IMR-90 (cell line): ENCODE data around the gene TGFBR1. TPM values are rescaled to one million over a fixed set of nuclear protein-coding genes. Genes with fewer than 3 reads are reported as not detected.

Experiments
- ATAC-seq: fragments of 200-7000 bp; cut with Tn5 transposase; 2 replicates; pipeline ENCODE4 v1.9.1; 2020; ENCODE audit warnings: low read depth, mild to moderate bottlenecking, moderate library complexity
- BruUV-seq: library from RNA; stranded (reverse); fragments of 400-500 nt; replicated peaks from 2 replicates; lab custom pipeline; 2021; lab: Mats Ljungman, UMichigan
- CTCF ChIA-PET: fragments of 300-600 bp; formaldehyde crosslinking; extraction: SDS; loops from one replicate; lab custom pipeline; 2021; ENCODE audit warnings: antibody characterized with exemption; lab: Yijun Ruan, JAX
- POLR2A ChIA-PET: fragments of 300-600 bp; sonication (Branson Sonifier 250); formaldehyde crosslinking; loops from one replicate; lab custom pipeline; 2022; ENCODE audit warnings: antibody characterized with exemption; ENCODE audit not compliant: unreplicated experiment; lab: Charles Lee
- DNase-seq: peaks from one replicate; pipeline ENCODE4 v3.0.0; 2013
- H2AFZ ChIP-seq: replicated peaks from 2 replicates; pipeline ENCODE3; 2013; ENCODE audit warnings: low read length, mild to moderate bottlenecking; ENCODE audit not compliant: poor library complexity
- H2AK5ac ChIP-seq: 2 replicates; pipeline ENCODE4 v1.6.1; 2013; ENCODE audit warnings: low read depth, low read length, inconsistent platforms
- H2AK9ac ChIP-seq: replicated peaks from 2 replicates; pipeline ENCODE3; 2013; ENCODE audit warnings: mild to moderate bottlenecking, low read depth, low read length, moderate library complexity; ENCODE audit not compliant: poor library complexity
- H2BK120ac ChIP-seq: 2 replicates; pipeline ENCODE4 v1.6.1; 2013; ENCODE audit warnings: low read depth, low read length, inconsistent platforms
- H2BK15ac ChIP-seq: 3 replicates; pipeline ENCODE4 v1.6.1; 2013; ENCODE audit warnings: low read depth, low read length, inconsistent platforms
- H2BK20ac ChIP-seq: 2 replicates; pipeline ENCODE4 v1.6.1; 2013; ENCODE audit warnings: low read depth, mild to moderate bottlenecking, inconsistent platforms, low read length, moderate library complexity
- H2BK5ac ChIP-seq: 2 replicates; pipeline ENCODE4 v1.6.1; 2013; ENCODE audit warnings: mild to moderate bottlenecking, low read depth, low read length, inconsistent platforms; ENCODE audit not compliant: poor library complexity, severe bottlenecking
- H3K14ac ChIP-seq: replicated peaks from 2 replicates; pipeline ENCODE4 v1.6.1; 2013; ENCODE audit warnings: low read depth, low read length, inconsistent platforms
- H3K18ac ChIP-seq: 2 replicates; pipeline ENCODE4 v1.6.1; 2013; ENCODE audit warnings: low read depth, low read length, control low read depth
- H3K23ac ChIP-seq: 2 replicates; pipeline ENCODE4 v1.6.1; 2013; ENCODE audit warnings: low read depth, low read length, inconsistent platforms
- H3K27ac ChIP-seq: 2 replicates; pipeline ENCODE4 v1.5.1; 2013; ENCODE audit warnings: mild to moderate bottlenecking, control low read depth, low read length; ENCODE audit not compliant: insufficient read depth
- H3K27me3 ChIP-seq: 2 replicates; pipeline ENCODE4 v1.6.1; 2013; ENCODE audit warnings: low read length; ENCODE audit not compliant: control insufficient read depth, insufficient read depth
- H3K36me3 ChIP-seq: 2 replicates; pipeline ENCODE4 v1.6.1; 2013; ENCODE audit warnings: low read length, mixed read lengths; ENCODE audit not compliant: control insufficient read depth, insufficient read depth
- H3K4ac ChIP-seq: 2 replicates; pipeline ENCODE4 v1.6.1; 2013; ENCODE audit warnings: low read depth, low read length, inconsistent platforms
- H3K4me1 ChIP-seq: 2 replicates; pipeline ENCODE4 v1.6.1; 2013; ENCODE audit warnings: low read length, mixed read lengths; ENCODE audit not compliant: control insufficient read depth, insufficient read depth
- H3K4me2 ChIP-seq: 2 replicates; pipeline ENCODE4 v1.6.1; 2013; ENCODE audit warnings: low read depth, mild to moderate bottlenecking, control low read depth, low read length, moderate library complexity
- H3K4me3 ChIP-seq: 2 replicates; pipeline ENCODE4 v1.5.1; 2013; ENCODE audit warnings: low read depth, mild to moderate bottlenecking, control low read depth, low read length, moderate library complexity; ENCODE audit not compliant: insufficient read depth
- H3K56ac ChIP-seq: 2 replicates; pipeline ENCODE4 v1.6.1; 2013; ENCODE audit warnings: low read length, inconsistent platforms; ENCODE audit not compliant: insufficient read depth; ENCODE audit errors: extremely low read depth
- H3K79me1 ChIP-seq, 2 experiments: 2 replicates each; pipeline ENCODE4 v1.6.1; 2013; ENCODE audit warnings: low read length in 2 of 2, inconsistent platforms in 1 of 2, low read depth in 1 of 2
- H3K9ac ChIP-seq: 2 replicates; pipeline ENCODE4 v1.6.1; 2013; ENCODE audit warnings: low read depth, low read length, control low read depth
- H3K9me1 ChIP-seq: 2 replicates; pipeline ENCODE4 v1.6.1; 2013; ENCODE audit warnings: low read length, inconsistent platforms; ENCODE audit not compliant: insufficient read depth
- H3K9me3 ChIP-seq: 2 replicates; pipeline ENCODE4 v1.6.1; 2013; ENCODE audit warnings: low read length; ENCODE audit not compliant: control insufficient read depth, insufficient read depth
- H4K20me1 ChIP-seq: 2 replicates; pipeline ENCODE4 v1.6.1; 2013; ENCODE audit warnings: low read length, inconsistent platforms; ENCODE audit not compliant: insufficient read depth
- H4K5ac ChIP-seq: 2 replicates; pipeline ENCODE4 v1.6.1; 2013; ENCODE audit warnings: mild to moderate bottlenecking, low read depth, low read length, control low read depth
- H4K8ac ChIP-seq, 2 experiments: 2 replicates each; pipeline ENCODE4 v1.6.1; 2013; ENCODE audit warnings: low read depth in 2 of 2, low read length in 2 of 2, control low read depth in 1 of 2, inconsistent platforms in 1 of 2
- H4K91ac ChIP-seq: 2 replicates; pipeline ENCODE4 v1.6.1; 2013; ENCODE audit warnings: low read depth, low read length, inconsistent platforms; ENCODE audit not compliant: insufficient read depth
- BHLHE40 ChIP-seq: fragments of 150-350 bp; IDR thresholded peaks from 2 replicates; pipeline ENCODE4 v1.6.1; 2016; ENCODE audit warnings: mild to moderate bottlenecking, low read depth, low read length
- CEBPB ChIP-seq: IDR thresholded peaks from 2 replicates; pipeline ENCODE4 v1.6.1; 2012; ENCODE audit warnings: low read depth, low read length, improper control_type of control experiment
- CHD1 ChIP-seq: IDR thresholded peaks from 2 replicates; pipeline ENCODE4 v1.6.1; 2012; ENCODE audit warnings: low read depth, low read length, improper control_type of control experiment
- FOS ChIP-seq: fragments of 150-350 bp; IDR thresholded peaks from 2 replicates; pipeline ENCODE4 v1.6.1; 2016; ENCODE audit warnings: low read depth, low read length
- MAFK ChIP-seq: IDR thresholded peaks from 2 replicates; pipeline ENCODE4 v1.6.1; 2012; ENCODE audit warnings: low read depth, low read length, improper control_type of control experiment
- MAZ ChIP-seq: IDR thresholded peaks from 2 replicates; pipeline ENCODE4 v1.6.1; 2012; ENCODE audit warnings: low read depth, mild to moderate bottlenecking, low read length, improper control_type of control experiment, moderate library complexity, borderline replicate concordance
- MXI1 ChIP-seq: IDR thresholded peaks from 2 replicates; pipeline ENCODE4 v1.6.1; 2012; ENCODE audit warnings: low read depth, mild to moderate bottlenecking, low read length, moderate library complexity, borderline replicate concordance
- NFE2L2 ChIP-seq: fragments of 150-350 bp; IDR thresholded peaks from 2 replicates; pipeline ENCODE4 v1.6.1; 2016; ENCODE audit warnings: low read depth, mild to moderate bottlenecking, low read length
- POLR2A ChIP-seq: IDR thresholded peaks from 2 replicates; pipeline ENCODE4 v1.6.1; 2012; ENCODE audit warnings: mild to moderate bottlenecking, low read depth, low read length
- RAD21 ChIP-seq: IDR thresholded peaks from 2 replicates; pipeline ENCODE4 v1.6.1; 2012; ENCODE audit warnings: low read length, improper control_type of control experiment
- RCOR1 ChIP-seq: IDR thresholded peaks from 2 replicates; pipeline ENCODE4 v1.6.1; 2012; ENCODE audit warnings: mild to moderate bottlenecking, low read length, improper control_type of control experiment; ENCODE audit not compliant: insufficient replicate concordance
- RFX5 ChIP-seq: IDR thresholded peaks from 2 replicates; pipeline ENCODE4 v1.8.0; 2012; ENCODE audit warnings: low read depth, mild to moderate bottlenecking, low read length, moderate library complexity
- SMC3 ChIP-seq: fragments of 150-350 bp; IDR thresholded peaks from 2 replicates; pipeline ENCODE4 v1.6.1; 2016; ENCODE audit warnings: low read depth, mild to moderate bottlenecking, antibody characterized with exemption, low read length, moderate library complexity
- WGBS, 2 experiments: methylation state at CpG; one replicate each; pipeline versions ENCODE4 v1.1.5 to v1.1.7; 2013; ENCODE audit warnings: missing lambda C conversion rate in 2 of 2; ENCODE audit not compliant: insufficient read length in 1 of 2; ENCODE audit errors: extremely low coverage in 2 of 2; 5-methylcytosine and 5-hydroxymethylcytosine counted together
- dilution Hi-C: fragments of 300-500 bp; cut with HindIII; formaldehyde crosslinking; loops from one replicate; pipeline ENCODE4 v1.14.3; 2018; ENCODE audit warnings: low sequenced_read_pairs; ENCODE audit not compliant: unreplicated experiment
- in situ Hi-C: fragments of 300-500 bp; cut with MboI; formaldehyde crosslinking; loops from 3 replicates; pipeline ENCODE4 v1.14.3; 2019; ENCODE audit warnings: low sequenced_read_pairs, inconsistent platforms, mixed read lengths
- intact Hi-C: fragments of 100-400 bp; cut with micrococcal nuclease; formaldehyde crosslinking; loops from 2 replicates; pipeline ENCODE4 v1.10.0; 2022
- polyA plus RNA-seq, 3 experiments: library from polyadenylated mRNA; depleted of rRNA; stranded (reverse); fragments of >200 nt; gene quantifications; 2 replicates each; pipeline ENCODE4 v1.2.3, GENCODE V29; 2012; ENCODE audit warnings: low replicate concordance in 1 of 3
- total RNA-seq: library from RNA; depleted of rRNA; stranded (reverse); fragments of >200 nt; gene quantifications from 2 replicates; pipeline ENCODE4 v1.2.3, GENCODE V29; 2012
- TF ChIP-seq, protein P1 (sequence below): fragments of 150-350 bp; IDR thresholded peaks from 2 replicates; pipeline ENCODE4 v1.6.1; 2017; ENCODE audit warnings: mild to moderate bottlenecking, antibody characterized with exemption, low read length, low read depth
- TF ChIP-seq, protein P2 (sequence below): conservative IDR thresholded peaks from 2 replicates; pipeline ENCODE4 v1.5.1; 2012; ENCODE audit warnings: mild to moderate bottlenecking, low read depth, low read length, improper control_type of control experiment
- TF ChIP-seq, protein P3 (sequence below): fragments of 150-350 bp; IDR thresholded peaks from 2 replicates; pipeline ENCODE4 v1.6.1; 2016; ENCODE audit warnings: low read depth, mild to moderate bottlenecking, low read length, moderate library complexity, borderline replicate concordance

The TGFBR1 gene
- total and polyA plus RNA-seq, 2 of the 4 experiments (the other 2 are of a cell fraction) = 15.1 to 75.3 TPM

DNA sequence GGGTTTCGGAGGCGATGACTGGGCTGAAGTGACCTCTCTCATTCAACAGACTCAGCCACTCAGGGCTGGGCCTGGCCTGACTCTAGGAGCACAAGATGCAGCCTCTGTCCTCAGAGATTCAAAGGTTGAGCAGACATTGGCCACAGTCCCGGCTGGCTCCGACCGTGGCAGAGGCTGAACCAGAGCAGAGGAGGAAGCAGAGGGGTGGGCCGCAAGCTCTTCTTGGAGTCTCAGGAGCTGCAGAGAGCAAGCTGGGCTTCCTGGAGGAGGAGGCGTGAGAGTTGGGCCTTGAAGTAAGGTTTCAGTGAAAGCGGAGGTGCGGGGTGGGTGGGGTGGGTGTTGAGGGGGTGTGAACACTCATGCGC lies 79.2 kb downstream of the TGFBR1 start:
- dilution Hi-C loops = no loop called here
- peak overlapping the region; percentile 51; the same call in 1 of the 2 replicates for H2AK5ac ChIP-seq
- H3K56ac ChIP-seq = no peak overlapping the region
- no peak overlapping the region for H3K18ac ChIP-seq
- WGBS, 2 experiments = 48% methylated on average over 4 of the region's 10 CpGs; no CpG with 5 or more reads in 1 of the 2 experiments
- no peak overlapping the region for H2AK9ac ChIP-seq
- H2AFZ ChIP-seq = peak overlapping the region; percentile 88
- TF ChIP-seq, protein P1, sequence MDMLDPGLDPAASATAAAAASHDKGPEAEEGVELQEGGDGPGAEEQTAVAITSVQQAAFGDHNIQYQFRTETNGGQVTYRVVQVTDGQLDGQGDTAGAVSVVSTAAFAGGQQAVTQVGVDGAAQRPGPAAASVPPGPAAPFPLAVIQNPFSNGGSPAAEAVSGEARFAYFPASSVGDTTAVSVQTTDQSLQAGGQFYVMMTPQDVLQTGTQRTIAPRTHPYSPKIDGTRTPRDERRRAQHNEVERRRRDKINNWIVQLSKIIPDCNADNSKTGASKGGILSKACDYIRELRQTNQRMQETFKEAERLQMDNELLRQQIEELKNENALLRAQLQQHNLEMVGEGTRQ = no peak
- TF ChIP-seq MXI1 (no peak), CHD1 (no peak), SMC3 (no peak), RCOR1 (no peak), POLR2A (no peak), FOS (no peak), MAFK (no peak), BHLHE40 (no peak), RFX5 (no peak), RAD21 (no peak), MAZ (no peak), CEBPB (no peak), NFE2L2 (no peak)
- TF ChIP-seq, protein P2, sequence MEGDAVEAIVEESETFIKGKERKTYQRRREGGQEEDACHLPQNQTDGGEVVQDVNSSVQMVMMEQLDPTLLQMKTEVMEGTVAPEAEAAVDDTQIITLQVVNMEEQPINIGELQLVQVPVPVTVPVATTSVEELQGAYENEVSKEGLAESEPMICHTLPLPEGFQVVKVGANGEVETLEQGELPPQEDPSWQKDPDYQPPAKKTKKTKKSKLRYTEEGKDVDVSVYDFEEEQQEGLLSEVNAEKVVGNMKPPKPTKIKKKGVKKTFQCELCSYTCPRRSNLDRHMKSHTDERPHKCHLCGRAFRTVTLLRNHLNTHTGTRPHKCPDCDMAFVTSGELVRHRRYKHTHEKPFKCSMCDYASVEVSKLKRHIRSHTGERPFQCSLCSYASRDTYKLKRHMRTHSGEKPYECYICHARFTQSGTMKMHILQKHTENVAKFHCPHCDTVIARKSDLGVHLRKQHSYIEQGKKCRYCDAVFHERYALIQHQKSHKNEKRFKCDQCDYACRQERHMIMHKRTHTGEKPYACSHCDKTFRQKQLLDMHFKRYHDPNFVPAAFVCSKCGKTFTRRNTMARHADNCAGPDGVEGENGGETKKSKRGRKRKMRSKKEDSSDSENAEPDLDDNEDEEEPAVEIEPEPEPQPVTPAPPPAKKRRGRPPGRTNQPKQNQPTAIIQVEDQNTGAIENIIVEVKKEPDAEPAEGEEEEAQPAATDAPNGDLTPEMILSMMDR = no peak
- TF ChIP-seq, protein P3, sequence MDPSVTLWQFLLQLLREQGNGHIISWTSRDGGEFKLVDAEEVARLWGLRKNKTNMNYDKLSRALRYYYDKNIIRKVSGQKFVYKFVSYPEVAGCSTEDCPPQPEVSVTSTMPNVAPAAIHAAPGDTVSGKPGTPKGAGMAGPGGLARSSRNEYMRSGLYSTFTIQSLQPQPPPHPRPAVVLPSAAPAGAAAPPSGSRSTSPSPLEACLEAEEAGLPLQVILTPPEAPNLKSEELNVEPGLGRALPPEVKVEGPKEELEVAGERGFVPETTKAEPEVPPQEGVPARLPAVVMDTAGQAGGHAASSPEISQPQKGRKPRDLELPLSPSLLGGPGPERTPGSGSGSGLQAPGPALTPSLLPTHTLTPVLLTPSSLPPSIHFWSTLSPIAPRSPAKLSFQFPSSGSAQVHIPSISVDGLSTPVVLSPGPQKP = no peak
- peaks cover 6% of the 10 kb centered on the region for H3K27me3 ChIP-seq
- H4K91ac ChIP-seq = no peak overlapping the region; the same call in 1 of the 2 replicates
- H3K4me1 ChIP-seq = peaks cover 5% of the 10 kb centered on the region
- no peak overlapping the region; the same call in 1 of the 2 replicates for H4K5ac ChIP-seq
- H3K4me2 ChIP-seq = no peak overlapping the region
- H3K9me1 ChIP-seq = peaks cover 6% of the 10 kb centered on the region; the same call in 1 of the 2 replicates
- no peak for ATAC-seq
- no TSS peak for BruUV-seq
- DNase-seq = no peak
- intact Hi-C loops = loop anchor here (1.0 to 10.0 kb wide), 8 partner anchors 39 to 1411 kb away; partner anchors contain the start of genes MSANTD3 and SEC61B
- H3K4me3 ChIP-seq = no peak overlapping the region
- ChIA-PET POLR2A (no interaction called here), CTCF (interaction anchor here (0.7 to 2.3 kb wide), 2 partner anchors 14 to 38 kb away, joined by 3 to 12 read pairs; partner anchors contain the start of genes ALG2 and SEC61B)
- H2BK5ac ChIP-seq = no peak overlapping the region
- H4K8ac ChIP-seq = no peak overlapping the region; a peak in 1 of 4 replicates
- H3K23ac ChIP-seq = no peak overlapping the region
- 0 out of 2 replicates have a peak overlapping the region, but pooled peaks have one; percentile 41 for H2BK20ac ChIP-seq
- peak overlapping the region; percentile 41; the same call in 1 of the 2 replicates for H2BK120ac ChIP-seq
- no peak overlapping the region for H3K14ac ChIP-seq
- no peak overlapping the region for H3K27ac ChIP-seq
- no peak overlapping the region for H2BK15ac ChIP-seq
- no peaks in the 10 kb centered on the region for H3K79me1 ChIP-seq
- no peaks in the 10 kb centered on the region for H3K36me3 ChIP-seq
- H3K4ac ChIP-seq = peak overlapping the region; percentile 21; the same call in 1 of the 2 replicates
- no peaks in the 10 kb centered on the region for H3K9me3 ChIP-seq
- in situ Hi-C loops = loop anchor here (10.0 to 25.0 kb wide), 4 partner anchors 621 to 1403 kb away; partner anchors contain the start of gene CAVIN4
- no peak overlapping the region for H3K9ac ChIP-seq
- H4K20me1 ChIP-seq = no peaks in the 10 kb centered on the region
